CD8-positive, alpha-beta memory T cell (primary cell): Measurements from ENCODE around the gene INPP5A. TPM values are rescaled to one million over a fixed set of nuclear protein-coding genes. Genes with fewer than 3 reads are reported as not detected.

Experiments used
- CTCF ChIA-PET: fragments of 350-600 bp; sonication (Branson Sonifier 250); formaldehyde crosslinking; loops from one replicate; lab custom pipeline; 2021; ENCODE audit warnings: antibody characterized with exemption; lab: Charles Lee
- POLR2A ChIA-PET: fragments of 350-600 bp; sonication (Branson Sonifier 250); formaldehyde crosslinking; loops from one replicate; lab custom pipeline; 2021; ENCODE audit warnings: antibody characterized with exemption; lab: Charles Lee
- DNase-seq, 5 donors: peaks; one replicate each; pipeline versions ENCODE4 v3.0.0 to v3.0.0-alpha.2; 2020 to 2022; ENCODE audit warnings: mixed read lengths in 1 of 5
- H3K27ac ChIP-seq: one replicate; pipeline ENCODE4 v1.7.0; 2013; ENCODE audit warnings: low read depth, mild to moderate bottlenecking, low read length, moderate library complexity
- H3K27me3 ChIP-seq: 2 replicates; pipeline ENCODE4 v1.7.0; 2013; ENCODE audit warnings: low read length, mild to moderate bottlenecking; ENCODE audit not compliant: insufficient read depth, poor library complexity, severe bottlenecking
- H3K36me3 ChIP-seq: 2 replicates; pipeline ENCODE4 v1.7.0; 2013; ENCODE audit warnings: mild to moderate bottlenecking, low read length, moderate library complexity; ENCODE audit not compliant: insufficient read depth
- H3K4me1 ChIP-seq: 2 replicates; pipeline ENCODE4 v1.7.0; 2013; ENCODE audit warnings: mild to moderate bottlenecking, low read length, moderate library complexity; ENCODE audit not compliant: insufficient read depth
- H3K4me3 ChIP-seq: 2 replicates; pipeline ENCODE4 v1.7.0; 2013; ENCODE audit warnings: mild to moderate bottlenecking, low read length
- H3K9me3 ChIP-seq: 2 replicates; pipeline ENCODE4 v1.7.0; 2013; ENCODE audit warnings: mild to moderate bottlenecking, low read length
- H3K27ac Mint-ChIP-seq, 8 donors: one replicate each; pipeline ENCODE4 v1.8.0; 2020 to 2021; ENCODE audit warnings: mixed read lengths in 8 of 8, mild to moderate bottlenecking in 6 of 8, inconsistent platforms in 3 of 8, moderate library complexity in 3 of 8
- H3K27me3 Mint-ChIP-seq, 2 donors: one replicate each; pipeline ENCODE4 v1.8.0; 2020 to 2021; ENCODE audit warnings: mixed read lengths in 2 of 2, mild to moderate bottlenecking in 1 of 2, moderate library complexity in 1 of 2
- H3K36me3 Mint-ChIP-seq, 3 donors: one replicate each; pipeline ENCODE4 v1.8.0; 2020 to 2021; ENCODE audit warnings: mixed read lengths in 3 of 3, inconsistent platforms in 1 of 3, mild to moderate bottlenecking in 1 of 3
- H3K4me1 Mint-ChIP-seq, 3 donors: one replicate each; pipeline ENCODE4 v1.8.0; 2020 to 2021; ENCODE audit warnings: mixed read lengths in 3 of 3, inconsistent platforms in 1 of 3, mild to moderate bottlenecking in 1 of 3
- H3K4me3 Mint-ChIP-seq, 7 donors: one replicate each; pipeline ENCODE4 v1.8.0; 2020 to 2021; ENCODE audit warnings: mixed read lengths in 7 of 7, mild to moderate bottlenecking in 6 of 7, moderate library complexity in 4 of 7, inconsistent platforms in 2 of 7
- H3K9me3 Mint-ChIP-seq, 5 donors: one replicate each; pipeline ENCODE4 v1.8.0; 2020 to 2022; ENCODE audit warnings: mixed read lengths in 5 of 5, mild to moderate bottlenecking in 3 of 5, moderate library complexity in 2 of 5, inconsistent platforms in 1 of 5
- polyA plus RNA-seq: library from polyadenylated mRNA; unstranded; fragments of 300-500 nt; fragmentation: Illumina TruSeq; gene quantifications from one replicate; pipeline ENCODE4 v1.2.3, GENCODE V29; 2021
- total RNA-seq, 2 experiments: library from RNA; stranded (reverse); gene quantifications; one replicate each; pipeline ENCODE4 v1.2.3, GENCODE V29; 2021

The INPP5A gene
- total and polyA plus RNA-seq, 3 experiments from 2014 or later, result 1.1 to 6.1 (median 4.8) TPM

GRCh38 chr10:132556994-132557441, 19.4 kb downstream of the INPP5A start:
- peaks cover 14 to 39% (median 24%) of the 10 kb centered on the region in 3 donors for H3K4me1 Mint-ChIP-seq
- DNase-seq, result no peak
- Histone ChIP-seq H3K27ac (no peak overlapping the region), H3K9me3 (no peaks in the 10 kb centered on the region), H3K36me3 (no peaks in the 10 kb centered on the region), H3K4me3 (no peak overlapping the region), H3K4me1 (peaks cover 44% of the 10 kb centered on the region), H3K27me3 (no peaks in the 10 kb centered on the region)
- peak overlapping the region in 1 of 7 donors; percentile 15 for H3K4me3 Mint-ChIP-seq
- H3K27ac Mint-ChIP-seq, result peak overlapping the region in 1 of 8 donors; percentile 10
- POLR2A ChIA-PET, result no interaction called here
- H3K9me3 Mint-ChIP-seq, result no peaks in the 10 kb centered on the region
- H3K27me3 Mint-ChIP-seq, result peaks cover 0 to 3% of the 10 kb centered on the region in 2 donors
- H3K36me3 Mint-ChIP-seq, result peaks cover 0 to 3% (median 0%) of the 10 kb centered on the region in 3 donors
- CTCF ChIA-PET, result no interaction called here

- H3K9me3 Mint-ChIP-seq, result no peaks in the 10 kb centered on the region
- no peaks in the 10 kb centered on the region for H3K27me3 ChIP-seq
- H3K36me3 ChIP-seq, result no peaks in the 10 kb centered on the region
- H3K36me3 Mint-ChIP-seq, result peaks cover 0 to 3% (median 0%) of the 10 kb centered on the region in 3 donors
- peak overlapping the region in 2 of 8 donors; percentile 32 to 92 for H3K27ac Mint-ChIP-seq
- peaks cover 14 to 39% (median 24%) of the 10 kb centered on the region in 3 donors for H3K4me1 Mint-ChIP-seq
- H3K27ac ChIP-seq, result no peak overlapping the region
- H3K9me3 ChIP-seq, result no peaks in the 10 kb centered on the region
- peaks cover 0 to 3% of the 10 kb centered on the region in 2 donors for H3K27me3 Mint-ChIP-seq
- H3K4me1 ChIP-seq, result peaks cover 44% of the 10 kb centered on the region
- no peak overlapping the region for H3K4me3 ChIP-seq
- no peak for DNase-seq
- H3K4me3 Mint-ChIP-seq, result no peak overlapping the region
- POLR2A ChIA-PET, result no interaction called here
- CTCF ChIA-PET, result no interaction called here
These were observed 20.3 kb downstream of the INPP5A start for GRCh38 chr10:132557696-132558515.

- H3K27ac ChIP-seq, result no peak overlapping the region
- POLR2A ChIA-PET, result no interaction called here
These were observed 21.2 kb downstream of the INPP5A start for GRCh38 chr10:132558516-132559413.

GRCh38 chr10:132559538-132559937, 22.0 kb downstream of the INPP5A start:
- POLR2A ChIA-PET, result no interaction called here
- no peaks in the 10 kb centered on the region for H3K9me3 Mint-ChIP-seq

More at GRCh38 chr10:132558516-132559413, 21.2 kb downstream of the INPP5A start:
- DNase-seq, result peak in 1 of 5 donors; percentile 39
- no peaks in the 10 kb centered on the region for H3K9me3 Mint-ChIP-seq
- no peaks in the 10 kb centered on the region for H3K9me3 ChIP-seq
- CTCF ChIA-PET, result no interaction called here
- H3K36me3 Mint-ChIP-seq, result peaks cover 0 to 3% (median 0%) of the 10 kb centered on the region in 3 donors
- H3K27me3 ChIP-seq, result no peaks in the 10 kb centered on the region
- peaks cover 16 to 46% (median 30%) of the 10 kb centered on the region in 3 donors for H3K4me1 Mint-ChIP-seq
- peak overlapping the region in 1 of 8 donors; percentile 92 for H3K27ac Mint-ChIP-seq
- H3K36me3 ChIP-seq, result no peaks in the 10 kb centered on the region
- H3K4me3 ChIP-seq, result no peak overlapping the region
- H3K4me1 ChIP-seq, result peaks cover 44% of the 10 kb centered on the region
- H3K27me3 Mint-ChIP-seq, result peaks cover 0 to 4% of the 10 kb centered on the region in 2 donors
- no peak overlapping the region for H3K4me3 Mint-ChIP-seq

GRCh38 chr10:132560241-132560731, 22.7 kb downstream of the INPP5A start:
- Histone ChIP-seq H3K36me3 (no peaks in the 10 kb centered on the region), H3K4me3 (no peak overlapping the region), H3K27me3 (no peaks in the 10 kb centered on the region), H3K9me3 (no peaks in the 10 kb centered on the region), H3K27ac (no peak overlapping the region), H3K4me1 (peaks cover 30% of the 10 kb centered on the region)
- Mint-ChIP-seq H3K4me1 (peaks cover 20 to 53% (median 31%) of the 10 kb centered on the region in 3 donors), H3K27ac (no peak overlapping the region), H3K9me3 (no peaks in the 10 kb centered on the region), H3K36me3 (peaks cover 0 to 3% (median 0%) of the 10 kb centered on the region in 3 donors), H3K4me3 (no peak overlapping the region), H3K27me3 (peaks cover 0 to 4% of the 10 kb centered on the region in 2 donors)
- DNase-seq, result no peak
- CTCF ChIA-PET, result no interaction called here
- POLR2A ChIA-PET, result no interaction called here

More at GRCh38 chr10:132559538-132559937, 22.0 kb downstream of the INPP5A start:
- H3K4me1 Mint-ChIP-seq, result peaks cover 18 to 50% (median 30%) of the 10 kb centered on the region in 3 donors
- DNase-seq, result no peak
- peaks cover 0 to 4% of the 10 kb centered on the region in 2 donors for H3K27me3 Mint-ChIP-seq
- H3K4me3 Mint-ChIP-seq, result no peak overlapping the region
- peak overlapping the region in 1 of 8 donors; percentile 66 for H3K27ac Mint-ChIP-seq
- peaks cover 0 to 3% (median 0%) of the 10 kb centered on the region in 3 donors for H3K36me3 Mint-ChIP-seq
- CTCF ChIA-PET, result no interaction called here
- Histone ChIP-seq H3K4me1 (peaks cover 38% of the 10 kb centered on the region), H3K27me3 (no peaks in the 10 kb centered on the region), H3K4me3 (no peak overlapping the region), H3K9me3 (no peaks in the 10 kb centered on the region), H3K36me3 (no peaks in the 10 kb centered on the region), H3K27ac (no peak overlapping the region)

- DNase-seq, result no peak
- Histone ChIP-seq H3K9me3 (no peaks in the 10 kb centered on the region), H3K4me3 (no peak overlapping the region), H3K36me3 (no peaks in the 10 kb centered on the region), H3K27ac (no peak overlapping the region), H3K4me1 (peaks cover 10% of the 10 kb centered on the region), H3K27me3 (no peaks in the 10 kb centered on the region)
- Mint-ChIP-seq H3K27me3 (peaks cover 0 to 2% of the 10 kb centered on the region in 2 donors), H3K27ac (no peak overlapping the region), H3K36me3 (peaks cover 0 to 4% (median 0%) of the 10 kb centered on the region in 3 donors), H3K4me1 (peaks cover 16 to 44% (median 26%) of the 10 kb centered on the region in 3 donors), H3K9me3 (no peaks in the 10 kb centered on the region), H3K4me3 (no peak overlapping the region)
- ChIA-PET CTCF (no interaction called here), POLR2A (no interaction called here)
These were observed 24.8 kb downstream of the INPP5A start for GRCh38 chr10:132562177-132562915.

GRCh38 chr10:132562916-132563456, 25.4 kb downstream of the INPP5A start:
- H3K4me3 Mint-ChIP-seq, result no peak overlapping the region
- no peak overlapping the region for H3K27ac Mint-ChIP-seq
- CTCF ChIA-PET, result no interaction called here
- POLR2A ChIA-PET, result no interaction called here
- peaks cover 0 to 2% of the 10 kb centered on the region in 2 donors for H3K27me3 Mint-ChIP-seq
- H3K36me3 Mint-ChIP-seq, result peaks cover 0 to 4% (median 0%) of the 10 kb centered on the region in 3 donors
- peaks cover 7% of the 10 kb centered on the region for H3K4me1 ChIP-seq
- no peak overlapping the region for H3K4me3 ChIP-seq
- H3K27me3 ChIP-seq, result no peaks in the 10 kb centered on the region
- no peak overlapping the region for H3K27ac ChIP-seq
- DNase-seq, result no peak
- no peaks in the 10 kb centered on the region for H3K36me3 ChIP-seq
- H3K9me3 Mint-ChIP-seq, result no peaks in the 10 kb centered on the region
- H3K9me3 ChIP-seq, result no peaks in the 10 kb centered on the region
- H3K4me1 Mint-ChIP-seq, result peaks cover 16 to 39% (median 26%) of the 10 kb centered on the region in 3 donors
